WTC11 (cell line): ENCODE measurements around the gene KARS1. TPM values are rescaled to one million over a fixed set of nuclear protein-coding genes. Genes with fewer than 3 reads are reported as not detected.

Experiments
- IRF2 ChIP-seq: sonication (generic); formaldehyde crosslinking; IDR thresholded peaks from 2 replicates; pipeline ENCODE4 v1.8.0; 2022; ENCODE audit warnings: low read depth, missing genetic modification reagents, borderline replicate concordance
- KAT7 ChIP-seq: sonication (generic); formaldehyde crosslinking; IDR thresholded peaks from 2 replicates; pipeline ENCODE4 v1.8.1; 2023; ENCODE audit warnings: missing genetic modification reagents, mild to moderate bottlenecking, borderline replicate concordance
- OVOL2 ChIP-seq: fragments of 250-450 bp; sonication (Bioruptor Pico); IDR thresholded peaks from 2 replicates; pipeline ENCODE4 v1.9.0; 2021; ENCODE audit warnings: mild to moderate bottlenecking, borderline replicate concordance
- SMAD3 ChIP-seq: sonication (generic); formaldehyde crosslinking; IDR thresholded peaks from 2 replicates; pipeline ENCODE4 v1.8.0; 2022; ENCODE audit warnings: missing genetic modification reagents, mild to moderate bottlenecking, borderline replicate concordance
- ZNF138 ChIP-seq: sonication (generic); formaldehyde crosslinking; conservative IDR thresholded peaks from 2 replicates; pipeline ENCODE4 v1.8.1; 2022; ENCODE audit warnings: mild to moderate bottlenecking, moderate library complexity, missing genetic modification reagents
- total RNA-seq: library from RNA; stranded (reverse); gene quantifications from 3 replicates; pipeline ENCODE4 v1.2.3, GENCODE V29; 2021
- TF ChIP-seq, protein P1 (sequence below): sonication (generic); formaldehyde crosslinking; IDR thresholded peaks from 2 replicates; pipeline ENCODE4 v1.8.1; 2023; ENCODE audit warnings: mild to moderate bottlenecking, moderate library complexity, missing genetic modification reagents
- TF ChIP-seq, protein P2 (sequence below): sonication (generic); formaldehyde crosslinking; IDR thresholded peaks from 2 replicates; pipeline ENCODE4 v1.8.0; 2022; ENCODE audit warnings: missing genetic modification reagents
- TF ChIP-seq, protein P3 (sequence below): sonication (generic); formaldehyde crosslinking; conservative IDR thresholded peaks from 2 replicates; pipeline ENCODE4 v1.8.1; 2023; ENCODE audit warnings: mild to moderate bottlenecking, low read depth, missing genetic modification reagents, moderate library complexity
- TF ChIP-seq, protein P4 (sequence below): fragments of 250-450 bp; sonication (Bioruptor Pico); IDR thresholded peaks from 2 replicates; pipeline ENCODE4 v1.8.0; 2021; ENCODE audit warnings: mild to moderate bottlenecking
- TF ChIP-seq, protein P5 (sequence below): fragments of 250-450 bp; sonication (Bioruptor Pico); conservative IDR thresholded peaks from 2 replicates; pipeline ENCODE4 v1.9.0; 2021; ENCODE audit warnings: mild to moderate bottlenecking
- TF ChIP-seq, protein P6 (sequence below): sonication (generic); formaldehyde crosslinking; IDR thresholded peaks from 2 replicates; pipeline ENCODE4 v1.8.1; 2023; ENCODE audit warnings: mild to moderate bottlenecking, missing genetic modification reagents
- TF ChIP-seq, protein P7 (sequence below): sonication (generic); formaldehyde crosslinking; IDR thresholded peaks from 2 replicates; pipeline ENCODE4 v1.8.0; 2023; ENCODE audit warnings: missing genetic modification reagents, mild to moderate bottlenecking, borderline replicate concordance
- TF ChIP-seq, protein P8 (sequence below): sonication (generic); formaldehyde crosslinking; IDR thresholded peaks from 2 replicates; pipeline ENCODE4 v1.8.1; 2023; ENCODE audit warnings: mild to moderate bottlenecking, missing genetic modification reagents, borderline replicate concordance
- TF ChIP-seq, protein P9 (sequence below): sonication (generic); formaldehyde crosslinking; IDR thresholded peaks from 2 replicates; pipeline ENCODE4 v1.8.0; 2022; ENCODE audit warnings: mild to moderate bottlenecking, missing genetic modification reagents

KARS1 gene
- total RNA-seq, 1 experiment from 2014 or later: 199 TPM

DNA sequence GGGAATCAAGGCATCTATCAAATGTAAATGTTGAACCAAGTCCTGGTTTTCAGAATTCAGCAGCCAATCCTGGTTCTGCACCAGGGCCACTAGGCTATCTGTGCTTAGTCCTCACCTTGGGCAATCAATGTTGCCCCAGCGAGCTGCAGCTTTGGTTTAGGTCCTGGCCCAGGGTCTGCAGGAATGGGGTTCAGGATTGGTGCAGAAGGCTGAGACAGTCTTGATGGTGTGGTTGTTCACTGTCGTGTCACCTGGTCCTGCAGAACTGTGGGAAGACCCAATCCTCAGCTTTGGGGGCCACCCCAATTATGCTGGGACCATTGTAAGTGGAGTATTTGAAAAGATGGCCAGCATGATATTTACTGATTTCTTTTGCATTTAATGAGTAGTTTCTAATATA is 10.7 kb upstream of the KARS1 start (continued):
- TF ChIP-seq, protein P1, sequence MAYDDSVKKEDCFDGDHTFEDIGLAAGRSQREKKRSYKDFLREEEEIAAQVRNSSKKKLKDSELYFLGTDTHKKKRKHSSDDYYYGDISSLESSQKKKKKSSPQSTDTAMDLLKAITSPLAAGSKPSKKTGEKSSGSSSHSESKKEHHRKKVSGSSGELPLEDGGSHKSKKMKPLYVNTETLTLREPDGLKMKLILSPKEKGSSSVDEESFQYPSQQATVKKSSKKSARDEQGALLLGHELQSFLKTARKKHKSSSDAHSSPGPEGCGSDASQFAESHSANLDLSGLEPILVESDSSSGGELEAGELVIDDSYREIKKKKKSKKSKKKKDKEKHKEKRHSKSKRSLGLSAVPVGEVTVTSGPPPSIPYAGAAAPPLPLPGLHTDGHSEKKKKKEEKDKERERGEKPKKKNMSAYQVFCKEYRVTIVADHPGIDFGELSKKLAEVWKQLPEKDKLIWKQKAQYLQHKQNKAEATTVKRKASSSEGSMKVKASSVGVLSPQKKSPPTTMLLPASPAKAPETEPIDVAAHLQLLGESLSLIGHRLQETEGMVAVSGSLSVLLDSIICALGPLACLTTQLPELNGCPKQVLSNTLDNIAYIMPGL (CRISPR knock-in tag): no peak
- TF ChIP-seq KAT7 (CRISPR knock-in tag) (no peak), OVOL2 (no peak), SMAD3 (CRISPR knock-in tag) (no peak), ZNF138 (CRISPR knock-in tag) (no peak), IRF2 (CRISPR knock-in tag) (no peak)
- TF ChIP-seq, protein P2, sequence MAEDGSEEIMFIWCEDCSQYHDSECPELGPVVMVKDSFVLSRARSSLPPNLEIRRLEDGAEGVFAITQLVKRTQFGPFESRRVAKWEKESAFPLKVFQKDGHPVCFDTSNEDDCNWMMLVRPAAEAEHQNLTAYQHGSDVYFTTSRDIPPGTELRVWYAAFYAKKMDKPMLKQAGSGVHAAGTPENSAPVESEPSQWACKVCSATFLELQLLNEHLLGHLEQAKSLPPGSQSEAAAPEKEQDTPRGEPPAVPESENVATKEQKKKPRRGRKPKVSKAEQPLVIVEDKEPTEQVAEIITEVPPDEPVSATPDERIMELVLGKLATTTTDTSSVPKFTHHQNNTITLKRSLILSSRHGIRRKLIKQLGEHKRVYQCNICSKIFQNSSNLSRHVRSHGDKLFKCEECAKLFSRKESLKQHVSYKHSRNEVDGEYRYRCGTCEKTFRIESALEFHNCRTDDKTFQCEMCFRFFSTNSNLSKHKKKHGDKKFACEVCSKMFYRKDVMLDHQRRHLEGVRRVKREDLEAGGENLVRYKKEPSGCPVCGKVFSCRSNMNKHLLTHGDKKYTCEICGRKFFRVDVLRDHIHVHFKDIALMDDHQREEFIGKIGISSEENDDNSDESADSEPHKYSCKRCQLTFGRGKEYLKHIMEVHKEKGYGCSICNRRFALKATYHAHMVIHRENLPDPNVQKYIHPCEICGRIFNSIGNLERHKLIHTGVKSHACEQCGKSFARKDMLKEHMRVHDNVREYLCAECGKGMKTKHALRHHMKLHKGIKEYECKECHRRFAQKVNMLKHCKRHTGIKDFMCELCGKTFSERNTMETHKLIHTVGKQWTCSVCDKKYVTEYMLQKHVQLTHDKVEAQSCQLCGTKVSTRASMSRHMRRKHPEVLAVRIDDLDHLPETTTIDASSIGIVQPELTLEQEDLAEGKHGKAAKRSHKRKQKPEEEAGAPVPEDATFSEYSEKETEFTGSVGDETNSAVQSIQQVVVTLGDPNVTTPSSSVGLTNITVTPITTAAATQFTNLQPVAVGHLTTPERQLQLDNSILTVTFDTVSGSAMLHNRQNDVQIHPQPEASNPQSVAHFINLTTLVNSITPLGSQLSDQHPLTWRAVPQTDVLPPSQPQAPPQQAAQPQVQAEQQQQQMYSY (CRISPR knock-in tag): no peak
- TF ChIP-seq, protein P3, sequence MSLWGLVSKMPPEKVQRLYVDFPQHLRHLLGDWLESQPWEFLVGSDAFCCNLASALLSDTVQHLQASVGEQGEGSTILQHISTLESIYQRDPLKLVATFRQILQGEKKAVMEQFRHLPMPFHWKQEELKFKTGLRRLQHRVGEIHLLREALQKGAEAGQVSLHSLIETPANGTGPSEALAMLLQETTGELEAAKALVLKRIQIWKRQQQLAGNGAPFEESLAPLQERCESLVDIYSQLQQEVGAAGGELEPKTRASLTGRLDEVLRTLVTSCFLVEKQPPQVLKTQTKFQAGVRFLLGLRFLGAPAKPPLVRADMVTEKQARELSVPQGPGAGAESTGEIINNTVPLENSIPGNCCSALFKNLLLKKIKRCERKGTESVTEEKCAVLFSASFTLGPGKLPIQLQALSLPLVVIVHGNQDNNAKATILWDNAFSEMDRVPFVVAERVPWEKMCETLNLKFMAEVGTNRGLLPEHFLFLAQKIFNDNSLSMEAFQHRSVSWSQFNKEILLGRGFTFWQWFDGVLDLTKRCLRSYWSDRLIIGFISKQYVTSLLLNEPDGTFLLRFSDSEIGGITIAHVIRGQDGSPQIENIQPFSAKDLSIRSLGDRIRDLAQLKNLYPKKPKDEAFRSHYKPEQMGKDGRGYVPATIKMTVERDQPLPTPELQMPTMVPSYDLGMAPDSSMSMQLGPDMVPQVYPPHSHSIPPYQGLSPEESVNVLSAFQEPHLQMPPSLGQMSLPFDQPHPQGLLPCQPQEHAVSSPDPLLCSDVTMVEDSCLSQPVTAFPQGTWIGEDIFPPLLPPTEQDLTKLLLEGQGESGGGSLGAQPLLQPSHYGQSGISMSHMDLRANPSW (CRISPR knock-in tag): no peak
- TF ChIP-seq, protein P4, sequence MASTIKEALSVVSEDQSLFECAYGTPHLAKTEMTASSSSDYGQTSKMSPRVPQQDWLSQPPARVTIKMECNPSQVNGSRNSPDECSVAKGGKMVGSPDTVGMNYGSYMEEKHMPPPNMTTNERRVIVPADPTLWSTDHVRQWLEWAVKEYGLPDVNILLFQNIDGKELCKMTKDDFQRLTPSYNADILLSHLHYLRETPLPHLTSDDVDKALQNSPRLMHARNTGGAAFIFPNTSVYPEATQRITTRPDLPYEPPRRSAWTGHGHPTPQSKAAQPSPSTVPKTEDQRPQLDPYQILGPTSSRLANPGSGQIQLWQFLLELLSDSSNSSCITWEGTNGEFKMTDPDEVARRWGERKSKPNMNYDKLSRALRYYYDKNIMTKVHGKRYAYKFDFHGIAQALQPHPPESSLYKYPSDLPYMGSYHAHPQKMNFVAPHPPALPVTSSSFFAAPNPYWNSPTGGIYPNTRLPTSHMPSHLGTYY (CRISPR knock-in tag): no peak
- TF ChIP-seq, protein P5, sequence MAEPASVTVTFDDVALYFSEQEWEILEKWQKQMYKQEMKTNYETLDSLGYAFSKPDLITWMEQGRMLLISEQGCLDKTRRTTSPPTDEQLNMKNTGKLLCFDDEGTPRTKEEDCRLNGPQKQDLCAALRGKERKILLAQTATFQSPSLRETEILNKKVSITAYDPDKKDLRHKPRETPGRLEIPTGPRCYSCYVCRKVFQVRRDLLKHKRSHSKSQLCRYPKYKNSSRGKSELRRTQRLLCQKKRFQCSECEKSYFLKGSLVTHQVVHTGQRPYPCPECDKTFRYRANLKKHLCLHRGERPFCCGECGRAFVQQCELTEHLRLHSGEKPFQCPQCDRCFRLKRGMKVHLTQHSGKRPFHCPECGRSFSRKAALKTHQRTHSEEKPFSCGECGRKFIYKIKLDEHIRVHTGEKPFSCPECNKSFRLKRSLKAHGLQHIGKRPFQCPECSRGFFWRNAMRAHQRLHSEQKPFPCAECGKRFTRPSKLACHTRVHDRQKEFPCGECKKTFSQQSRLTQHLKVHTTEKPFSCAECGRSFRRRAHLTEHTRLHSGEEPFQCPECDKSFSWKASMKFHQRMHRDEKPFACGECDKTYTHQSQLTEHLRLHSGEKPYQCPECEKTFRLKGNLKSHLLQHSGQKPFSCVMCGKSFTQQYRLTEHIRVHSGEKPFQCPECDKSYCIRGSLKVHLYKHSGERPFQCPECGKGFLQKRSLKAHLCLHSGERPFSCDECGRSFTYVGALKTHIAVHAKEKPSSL (CRISPR knock-in tag): no peak
- TF ChIP-seq, protein P6, sequence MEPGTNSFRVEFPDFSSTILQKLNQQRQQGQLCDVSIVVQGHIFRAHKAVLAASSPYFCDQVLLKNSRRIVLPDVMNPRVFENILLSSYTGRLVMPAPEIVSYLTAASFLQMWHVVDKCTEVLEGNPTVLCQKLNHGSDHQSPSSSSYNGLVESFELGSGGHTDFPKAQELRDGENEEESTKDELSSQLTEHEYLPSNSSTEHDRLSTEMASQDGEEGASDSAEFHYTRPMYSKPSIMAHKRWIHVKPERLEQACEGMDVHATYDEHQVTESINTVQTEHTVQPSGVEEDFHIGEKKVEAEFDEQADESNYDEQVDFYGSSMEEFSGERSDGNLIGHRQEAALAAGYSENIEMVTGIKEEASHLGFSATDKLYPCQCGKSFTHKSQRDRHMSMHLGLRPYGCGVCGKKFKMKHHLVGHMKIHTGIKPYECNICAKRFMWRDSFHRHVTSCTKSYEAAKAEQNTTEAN (CRISPR knock-in tag): no peak
- TF ChIP-seq, protein P7, sequence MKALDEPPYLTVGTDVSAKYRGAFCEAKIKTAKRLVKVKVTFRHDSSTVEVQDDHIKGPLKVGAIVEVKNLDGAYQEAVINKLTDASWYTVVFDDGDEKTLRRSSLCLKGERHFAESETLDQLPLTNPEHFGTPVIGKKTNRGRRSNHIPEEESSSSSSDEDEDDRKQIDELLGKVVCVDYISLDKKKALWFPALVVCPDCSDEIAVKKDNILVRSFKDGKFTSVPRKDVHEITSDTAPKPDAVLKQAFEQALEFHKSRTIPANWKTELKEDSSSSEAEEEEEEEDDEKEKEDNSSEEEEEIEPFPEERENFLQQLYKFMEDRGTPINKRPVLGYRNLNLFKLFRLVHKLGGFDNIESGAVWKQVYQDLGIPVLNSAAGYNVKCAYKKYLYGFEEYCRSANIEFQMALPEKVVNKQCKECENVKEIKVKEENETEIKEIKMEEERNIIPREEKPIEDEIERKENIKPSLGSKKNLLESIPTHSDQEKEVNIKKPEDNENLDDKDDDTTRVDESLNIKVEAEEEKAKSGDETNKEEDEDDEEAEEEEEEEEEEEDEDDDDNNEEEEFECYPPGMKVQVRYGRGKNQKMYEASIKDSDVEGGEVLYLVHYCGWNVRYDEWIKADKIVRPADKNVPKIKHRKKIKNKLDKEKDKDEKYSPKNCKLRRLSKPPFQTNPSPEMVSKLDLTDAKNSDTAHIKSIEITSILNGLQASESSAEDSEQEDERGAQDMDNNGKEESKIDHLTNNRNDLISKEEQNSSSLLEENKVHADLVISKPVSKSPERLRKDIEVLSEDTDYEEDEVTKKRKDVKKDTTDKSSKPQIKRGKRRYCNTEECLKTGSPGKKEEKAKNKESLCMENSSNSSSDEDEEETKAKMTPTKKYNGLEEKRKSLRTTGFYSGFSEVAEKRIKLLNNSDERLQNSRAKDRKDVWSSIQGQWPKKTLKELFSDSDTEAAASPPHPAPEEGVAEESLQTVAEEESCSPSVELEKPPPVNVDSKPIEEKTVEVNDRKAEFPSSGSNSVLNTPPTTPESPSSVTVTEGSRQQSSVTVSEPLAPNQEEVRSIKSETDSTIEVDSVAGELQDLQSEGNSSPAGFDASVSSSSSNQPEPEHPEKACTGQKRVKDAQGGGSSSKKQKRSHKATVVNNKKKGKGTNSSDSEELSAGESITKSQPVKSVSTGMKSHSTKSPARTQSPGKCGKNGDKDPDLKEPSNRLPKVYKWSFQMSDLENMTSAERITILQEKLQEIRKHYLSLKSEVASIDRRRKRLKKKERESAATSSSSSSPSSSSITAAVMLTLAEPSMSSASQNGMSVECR (CRISPR knock-in tag): no peak
- TF ChIP-seq, protein P8, sequence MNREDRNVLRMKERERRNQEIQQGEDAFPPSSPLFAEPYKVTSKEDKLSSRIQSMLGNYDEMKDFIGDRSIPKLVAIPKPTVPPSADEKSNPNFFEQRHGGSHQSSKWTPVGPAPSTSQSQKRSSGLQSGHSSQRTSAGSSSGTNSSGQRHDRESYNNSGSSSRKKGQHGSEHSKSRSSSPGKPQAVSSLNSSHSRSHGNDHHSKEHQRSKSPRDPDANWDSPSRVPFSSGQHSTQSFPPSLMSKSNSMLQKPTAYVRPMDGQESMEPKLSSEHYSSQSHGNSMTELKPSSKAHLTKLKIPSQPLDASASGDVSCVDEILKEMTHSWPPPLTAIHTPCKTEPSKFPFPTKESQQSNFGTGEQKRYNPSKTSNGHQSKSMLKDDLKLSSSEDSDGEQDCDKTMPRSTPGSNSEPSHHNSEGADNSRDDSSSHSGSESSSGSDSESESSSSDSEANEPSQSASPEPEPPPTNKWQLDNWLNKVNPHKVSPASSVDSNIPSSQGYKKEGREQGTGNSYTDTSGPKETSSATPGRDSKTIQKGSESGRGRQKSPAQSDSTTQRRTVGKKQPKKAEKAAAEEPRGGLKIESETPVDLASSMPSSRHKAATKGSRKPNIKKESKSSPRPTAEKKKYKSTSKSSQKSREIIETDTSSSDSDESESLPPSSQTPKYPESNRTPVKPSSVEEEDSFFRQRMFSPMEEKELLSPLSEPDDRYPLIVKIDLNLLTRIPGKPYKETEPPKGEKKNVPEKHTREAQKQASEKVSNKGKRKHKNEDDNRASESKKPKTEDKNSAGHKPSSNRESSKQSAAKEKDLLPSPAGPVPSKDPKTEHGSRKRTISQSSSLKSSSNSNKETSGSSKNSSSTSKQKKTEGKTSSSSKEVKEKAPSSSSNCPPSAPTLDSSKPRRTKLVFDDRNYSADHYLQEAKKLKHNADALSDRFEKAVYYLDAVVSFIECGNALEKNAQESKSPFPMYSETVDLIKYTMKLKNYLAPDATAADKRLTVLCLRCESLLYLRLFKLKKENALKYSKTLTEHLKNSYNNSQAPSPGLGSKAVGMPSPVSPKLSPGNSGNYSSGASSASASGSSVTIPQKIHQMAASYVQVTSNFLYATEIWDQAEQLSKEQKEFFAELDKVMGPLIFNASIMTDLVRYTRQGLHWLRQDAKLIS (CRISPR knock-in tag): no peak
- TF ChIP-seq, protein P9, sequence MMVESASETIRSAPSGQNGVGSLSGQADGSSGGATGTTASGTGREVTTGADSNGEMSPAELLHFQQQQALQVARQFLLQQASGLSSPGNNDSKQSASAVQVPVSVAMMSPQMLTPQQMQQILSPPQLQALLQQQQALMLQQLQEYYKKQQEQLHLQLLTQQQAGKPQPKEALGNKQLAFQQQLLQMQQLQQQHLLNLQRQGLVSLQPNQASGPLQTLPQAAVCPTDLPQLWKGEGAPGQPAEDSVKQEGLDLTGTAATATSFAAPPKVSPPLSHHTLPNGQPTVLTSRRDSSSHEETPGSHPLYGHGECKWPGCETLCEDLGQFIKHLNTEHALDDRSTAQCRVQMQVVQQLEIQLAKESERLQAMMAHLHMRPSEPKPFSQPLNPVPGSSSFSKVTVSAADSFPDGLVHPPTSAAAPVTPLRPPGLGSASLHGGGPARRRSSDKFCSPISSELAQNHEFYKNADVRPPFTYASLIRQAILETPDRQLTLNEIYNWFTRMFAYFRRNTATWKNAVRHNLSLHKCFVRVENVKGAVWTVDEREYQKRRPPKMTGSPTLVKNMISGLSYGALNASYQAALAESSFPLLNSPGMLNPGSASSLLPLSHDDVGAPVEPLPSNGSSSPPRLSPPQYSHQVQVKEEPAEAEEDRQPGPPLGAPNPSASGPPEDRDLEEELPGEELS: no peak
